GM18867 (cell line): ENCODE results near the gene STX1B.

ENCODE experiments used
- ATAC-seq: cut with Tn5 transposase; IDR thresholded peaks from one replicate; pipeline ENCODE4 v1.9.1; 2021; ENCODE audit warnings: mild to moderate bottlenecking, moderate library complexity; ENCODE audit not compliant: unreplicated experiment

Gene STX1B

GRCh38 chr16:30996985-30997724 is 13.3 kb downstream of the STX1B start:
- ATAC-seq: peak; percentile 70

- peak; percentile 3 for ATAC-seq
Measured at GRCh38 chr16:30996324-30996984, 14.0 kb downstream of the STX1B start.

GRCh38 chr16:30995927-30996323 is 14.5 kb downstream of the STX1B start:
- ATAC-seq: no peak

GRCh38 chr16:30992931-30993816 is 17.3 kb downstream of the STX1B start:
- no peak for ATAC-seq

GRCh38 chr16:30992276-30992780 is 18.1 kb downstream of the STX1B start:
- ATAC-seq: no peak

- no peak for ATAC-seq
Measured at GRCh38 chr16:30991052-30991451, 19.4 kb downstream of the STX1B start.

- no peak for ATAC-seq
Measured at GRCh38 chr16:30990105-30990504, 20.3 kb downstream of the STX1B start.

- ATAC-seq: no peak
Measured at GRCh38 chr16:30989469-30990047, 20.9 kb downstream of the STX1B start.

GRCh38 chr16:30987581-30988190 is 22.8 kb downstream of the STX1B start:
- ATAC-seq: no peak

GRCh38 chr16:30986129-30986991 is 24.1 kb downstream of the STX1B start:
- ATAC-seq: no peak

GRCh38 chr16:30985401-30986128 is 24.9 kb downstream of the STX1B start:
- ATAC-seq: no peak

GRCh38 chr16:30984669-30985400 is 25.6 kb downstream of the STX1B start, which contains the start of gene HSD3B7:
HSD3B7 (plus strand) TSS chr16:30985207; CDS start chr16:30985659, 452 bp downstream.
- no peak for ATAC-seq

GRCh38 chr16:30983898-30984610 is 26.4 kb downstream of the STX1B start:
- ATAC-seq: no peak

- ATAC-seq: no peak
Measured at GRCh38 chr16:30983289-30983889, 27.0 kb downstream of the STX1B start.

GRCh38 chr16:30982548-30983288 is 27.7 kb downstream of the STX1B start:
- no peak for ATAC-seq

- ATAC-seq: no peak
Measured at GRCh38 chr16:30980959-30981358, 29.5 kb downstream of the STX1B start.
